Measurements from ENCODE around the gene PDE4B. TPM values are rescaled to one million over a fixed set of nuclear protein-coding genes. Genes with fewer than 3 reads are reported as not detected.

PDE4B gene
- total RNA-seq, 3 donors from 2014 or later = 8.0 to 207 (median 54.4) TPM

DNA sequence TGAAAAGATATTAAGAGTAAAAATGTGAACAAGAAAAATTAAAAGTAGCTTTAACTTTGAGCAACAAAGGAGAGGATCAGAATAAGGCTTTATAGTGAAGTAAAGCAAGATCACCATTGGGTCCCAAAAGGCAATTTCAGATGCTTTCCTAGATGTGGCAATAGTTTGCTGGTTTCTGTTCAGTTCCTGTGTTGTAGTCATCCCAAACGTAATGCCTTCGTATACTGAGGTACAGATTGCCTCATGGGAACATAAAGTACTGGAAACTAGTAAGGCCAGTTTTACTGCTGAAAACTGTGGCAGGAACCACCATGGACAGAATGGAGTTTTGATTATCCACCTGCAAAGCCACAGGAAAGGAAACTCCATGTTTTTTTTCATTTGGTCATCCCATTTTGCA, 457.8 kb downstream of the PDE4B start:
- no peak overlapping the region for H3K4me3 ChIP-seq
- TF ChIP-seq, protein P1, sequence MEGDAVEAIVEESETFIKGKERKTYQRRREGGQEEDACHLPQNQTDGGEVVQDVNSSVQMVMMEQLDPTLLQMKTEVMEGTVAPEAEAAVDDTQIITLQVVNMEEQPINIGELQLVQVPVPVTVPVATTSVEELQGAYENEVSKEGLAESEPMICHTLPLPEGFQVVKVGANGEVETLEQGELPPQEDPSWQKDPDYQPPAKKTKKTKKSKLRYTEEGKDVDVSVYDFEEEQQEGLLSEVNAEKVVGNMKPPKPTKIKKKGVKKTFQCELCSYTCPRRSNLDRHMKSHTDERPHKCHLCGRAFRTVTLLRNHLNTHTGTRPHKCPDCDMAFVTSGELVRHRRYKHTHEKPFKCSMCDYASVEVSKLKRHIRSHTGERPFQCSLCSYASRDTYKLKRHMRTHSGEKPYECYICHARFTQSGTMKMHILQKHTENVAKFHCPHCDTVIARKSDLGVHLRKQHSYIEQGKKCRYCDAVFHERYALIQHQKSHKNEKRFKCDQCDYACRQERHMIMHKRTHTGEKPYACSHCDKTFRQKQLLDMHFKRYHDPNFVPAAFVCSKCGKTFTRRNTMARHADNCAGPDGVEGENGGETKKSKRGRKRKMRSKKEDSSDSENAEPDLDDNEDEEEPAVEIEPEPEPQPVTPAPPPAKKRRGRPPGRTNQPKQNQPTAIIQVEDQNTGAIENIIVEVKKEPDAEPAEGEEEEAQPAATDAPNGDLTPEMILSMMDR (IDR thresholded peaks at IDR 0.05) = no peak
- TF ChIP-seq POLR2AphosphoS5 (IDR thresholded peaks at IDR 0.05) = no peak
- no peak for TF ChIP-seq POLR2A (IDR thresholded peaks at IDR 0.05)
- no peaks in the 10 kb centered on the region for H3K9me3 ChIP-seq
- H3K4me1 ChIP-seq = no peaks in the 10 kb centered on the region
- no peaks in the 10 kb centered on the region for H3K27me3 ChIP-seq
- H3K36me3 ChIP-seq = no peaks in the 10 kb centered on the region
- H3K27ac ChIP-seq = no peak overlapping the region
- intact Hi-C loops (cut with DNase I; ENCODE audit: low total_unique reads) = no loop called here
- no peak for DNase-seq (ENCODE audit: low spot score in 2 of 2)

DNA sequence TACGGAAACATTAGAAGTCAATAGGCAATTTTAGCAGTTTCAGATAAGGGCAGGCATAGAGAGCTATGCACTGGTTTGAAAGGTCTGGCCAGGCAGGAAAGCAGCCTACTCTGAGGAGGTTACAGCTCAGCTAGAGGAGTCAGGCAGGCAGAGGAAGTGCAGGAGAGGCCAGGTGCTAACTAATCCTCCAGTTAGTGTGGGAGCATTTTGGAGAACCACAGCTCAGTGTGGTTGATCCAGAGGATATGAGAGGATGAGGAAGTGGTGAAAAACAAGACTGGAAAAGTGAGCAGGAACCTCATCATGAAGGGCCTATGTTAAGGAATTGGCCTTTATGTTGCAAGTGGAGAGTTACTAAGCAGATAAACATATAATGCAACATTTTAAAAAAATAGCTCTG, 458.9 kb downstream of the PDE4B start:
- Histone ChIP-seq H3K4me1 (no peaks in the 10 kb centered on the region), H3K27ac (no peak overlapping the region), H3K27me3 (no peaks in the 10 kb centered on the region), H3K36me3 (no peaks in the 10 kb centered on the region), H3K9me3 (no peaks in the 10 kb centered on the region), H3K4me3 (no peak overlapping the region)
- intact Hi-C loops (cut with DNase I; ENCODE audit: low total_unique reads) = no loop called here
- no peak for DNase-seq (ENCODE audit: low spot score in 2 of 2)
- no peak for TF ChIP-seq POLR2A (IDR thresholded peaks at IDR 0.05)
- no peak for TF ChIP-seq POLR2AphosphoS5 (IDR thresholded peaks at IDR 0.05)
- TF ChIP-seq, protein P1 (IDR thresholded peaks at IDR 0.05) = no peak

DNA sequence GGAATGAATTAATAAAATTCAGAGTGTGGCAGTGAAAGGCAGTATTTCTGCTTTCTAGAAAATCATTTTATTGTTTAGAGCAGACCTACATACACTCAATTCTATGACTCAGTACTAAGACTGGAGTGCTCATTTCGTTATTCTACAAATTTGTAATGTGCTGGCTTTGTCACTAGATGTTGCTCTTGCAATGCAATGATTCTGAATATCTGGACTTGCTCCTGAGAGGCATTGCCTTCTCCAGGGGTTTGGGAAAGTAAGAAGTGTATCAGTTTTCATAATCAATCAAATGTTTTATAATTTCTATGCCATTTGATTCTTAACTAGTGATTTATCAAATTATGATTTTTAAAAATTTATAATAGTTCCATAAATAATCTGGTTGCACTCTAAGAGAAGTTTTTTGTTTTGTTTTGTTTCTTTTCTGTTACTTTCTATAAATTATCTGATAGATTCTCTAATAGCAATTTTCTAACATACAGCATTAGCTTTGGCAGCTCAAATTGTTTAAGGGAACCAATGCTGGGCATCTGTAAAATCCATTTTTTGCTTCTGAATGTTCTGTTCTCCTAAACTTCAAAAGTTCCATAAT, 460.7 kb downstream of the PDE4B start:
- Histone ChIP-seq H3K4me3 (no peak overlapping the region), H3K27me3 (no peaks in the 10 kb centered on the region), H3K36me3 (no peaks in the 10 kb centered on the region), H3K27ac (no peak overlapping the region), H3K4me1 (no peaks in the 10 kb centered on the region), H3K9me3 (no peaks in the 10 kb centered on the region)
- intact Hi-C loops (cut with DNase I; ENCODE audit: low total_unique reads) = no loop called here
- TF ChIP-seq, protein P1 (IDR thresholded peaks at IDR 0.05) = peak; percentile 37 to 84 (median 81)
- no peak for TF ChIP-seq POLR2A (IDR thresholded peaks at IDR 0.05)
- DNase-seq (ENCODE audit: low spot score in 2 of 2) = no peak

DNA sequence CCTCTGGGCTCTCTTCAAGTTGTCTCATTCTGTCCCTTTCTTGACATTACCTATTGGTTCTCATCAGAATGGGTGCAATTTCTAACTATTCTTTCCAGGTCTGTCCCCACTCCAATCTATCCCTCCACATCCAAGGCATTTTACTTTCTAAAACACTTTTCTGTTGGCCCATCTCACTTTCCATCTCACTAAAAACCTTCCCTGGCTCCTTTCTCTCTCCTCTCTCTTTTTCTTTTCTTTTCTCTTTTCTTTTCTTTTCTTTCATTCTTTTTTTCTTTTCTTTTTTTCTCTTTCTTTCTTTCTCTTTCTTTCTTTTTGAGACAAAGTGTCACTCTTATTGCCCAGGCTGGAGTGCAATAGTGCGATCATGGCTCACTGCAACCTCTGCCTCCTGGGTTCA, 462.1 kb downstream of the PDE4B start:
- Histone ChIP-seq H3K4me1 (no peaks in the 10 kb centered on the region), H3K27ac (no peak overlapping the region), H3K9me3 (no peaks in the 10 kb centered on the region), H3K36me3 (no peaks in the 10 kb centered on the region), H3K27me3 (no peaks in the 10 kb centered on the region), H3K4me3 (no peak overlapping the region)
- TF ChIP-seq POLR2AphosphoS5 (IDR thresholded peaks at IDR 0.05) = no peak
- TF ChIP-seq, protein P1 (IDR thresholded peaks at IDR 0.05) = no peak
- TF ChIP-seq POLR2A (IDR thresholded peaks at IDR 0.05) = no peak
- no peak for DNase-seq (ENCODE audit: low spot score in 2 of 2)
- intact Hi-C loops (cut with DNase I; ENCODE audit: low total_unique reads) = no loop called here

DNA sequence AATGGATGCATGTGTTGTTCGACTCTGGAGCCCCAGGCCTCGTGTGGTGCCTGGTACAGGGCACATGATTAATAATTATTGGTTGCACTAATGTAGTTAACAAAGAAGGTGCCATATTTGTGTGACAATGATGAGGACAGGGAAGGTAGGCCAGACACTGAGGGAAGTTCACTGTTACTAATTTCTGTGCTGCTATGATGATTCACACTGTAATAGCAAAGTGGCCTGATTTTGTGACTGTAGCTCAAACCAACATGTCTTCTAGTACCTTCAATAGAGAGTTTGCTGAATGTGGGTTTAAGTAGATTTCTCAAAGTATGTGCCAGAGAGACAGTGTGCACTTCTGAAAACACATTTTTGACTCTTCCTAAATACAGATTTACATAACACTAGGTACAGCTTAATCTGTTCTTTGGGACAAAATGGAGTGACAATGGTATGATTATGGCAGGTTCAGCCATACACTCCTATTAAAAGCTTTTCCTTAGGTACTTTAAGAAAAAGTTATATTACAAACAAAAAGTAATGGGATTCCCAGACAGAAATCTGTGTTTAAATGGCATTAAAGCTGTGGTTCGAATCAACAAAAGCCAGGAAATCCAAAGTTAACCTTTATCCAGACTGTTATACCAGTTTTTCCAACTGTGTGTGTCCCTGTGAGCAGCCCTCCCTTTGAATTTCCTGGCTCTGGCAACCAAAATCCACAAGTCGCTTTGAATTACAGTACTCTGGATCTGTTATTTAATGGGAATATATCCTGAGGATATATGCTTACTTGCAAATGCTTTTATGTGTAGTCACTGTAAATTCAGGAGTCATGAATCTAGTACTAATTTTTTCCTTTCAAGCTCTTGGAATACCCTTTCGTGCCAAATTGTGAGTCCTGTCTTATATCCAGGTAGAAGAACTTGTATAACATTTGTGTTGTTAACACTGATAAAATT, 464.2 kb downstream of the PDE4B start:
- Histone ChIP-seq H3K27me3 (no peaks in the 10 kb centered on the region), H3K4me1 (peaks cover 0 to 7% of the 10 kb centered on the region in 2 donors), H3K27ac (peak overlapping the region in 1 of 2 donors; percentile 14), H3K36me3 (no peaks in the 10 kb centered on the region), H3K4me3 (no peak overlapping the region), H3K9me3 (no peaks in the 10 kb centered on the region)
- no peak for DNase-seq (ENCODE audit: low spot score in 2 of 2)
- TF ChIP-seq POLR2AphosphoS5 (IDR thresholded peaks at IDR 0.05) (no peak), POLR2A (IDR thresholded peaks at IDR 0.05) (no peak)
- TF ChIP-seq, protein P1 (IDR thresholded peaks at IDR 0.05) = no peak
- intact Hi-C loops (cut with DNase I; ENCODE audit: low total_unique reads) = no loop called here
